Right forelimb (tissue), 1 donor: Measurements from ENCODE around the gene ARPIN.
"Not testable (repeated sequence)": the region's sequence is repeated elsewhere in the genome, so short reads cannot be mapped to it uniquely, and the experiment has no call there.

Source experiments
- DNase-seq: peaks from one replicate; pipeline ENCODE4 v3.0.0-alpha.2; 2018

The ARPIN gene

GRCh38 chr15:89912674-89913396, at the start of gene ARPIN:
Gene ARPIN, minus strand, starts transcription at chr15:89912952. Its CDS starts 117 bp downstream, at chr15:89912835.
- peak; percentile 81 for DNase-seq

- DNase-seq = no peak
These were observed 45.5 kb upstream of the ARPIN start for GRCh38 chr15:89958107-89958805.

- not testable (repeated sequence) for DNase-seq
These were observed 42.8 kb upstream of the ARPIN start for GRCh38 chr15:89955449-89955998.

- DNase-seq = no peak
These were observed 41.8 kb upstream of the ARPIN start for GRCh38 chr15:89954541-89954940.

GRCh38 chr15:89948796-89949195, 36.0 kb upstream of the ARPIN start:
- no peak for DNase-seq

GRCh38 chr15:89947385-89947784, 34.6 kb upstream of the ARPIN start:
- DNase-seq = no peak

GRCh38 chr15:89946681-89947299, 34.0 kb upstream of the ARPIN start:
- DNase-seq = no peak

- not testable (repeated sequence) for DNase-seq
These were observed 31.0 kb upstream of the ARPIN start for GRCh38 chr15:89943721-89944120.

- no peak for DNase-seq
These were observed 27.2 kb upstream of the ARPIN start for GRCh38 chr15:89939910-89940309.

- DNase-seq = not testable (repeated sequence)
These were observed 26.6 kb upstream of the ARPIN start for GRCh38 chr15:89939377-89939776.

GRCh38 chr15:89937365-89938350, 24.9 kb upstream of the ARPIN start:
- DNase-seq = no peak

GRCh38 chr15:89936786-89937265, 24.1 kb upstream of the ARPIN start:
- DNase-seq = no peak

- DNase-seq = no peak
These were observed 23.5 kb upstream of the ARPIN start for GRCh38 chr15:89936051-89936785.

- no peak for DNase-seq
These were observed 20.1 kb upstream of the ARPIN start for GRCh38 chr15:89932880-89933279.

- DNase-seq = no peak
These were observed 15.7 kb upstream of the ARPIN start for GRCh38 chr15:89928421-89928820.

- no peak for DNase-seq
These were observed 13.4 kb upstream of the ARPIN start for GRCh38 chr15:89926158-89926557.

GRCh38 chr15:89917442-89918101, 4.8 kb upstream of the ARPIN start:
- no peak for DNase-seq

- DNase-seq = no peak
These were observed 3.9 kb upstream of the ARPIN start for GRCh38 chr15:89916660-89917059.

GRCh38 chr15:89912145-89912673, 543 bp downstream of the ARPIN start:
- DNase-seq = peak; percentile 74

GRCh38 chr15:89910891-89911626, 1.7 kb downstream of the ARPIN start:
- DNase-seq = no peak
